HepG2 (cell line): Measurements from ENCODE around the gene IQGAP2. TPM values are rescaled to one million over a fixed set of nuclear protein-coding genes. Genes with fewer than 3 reads are reported as not detected.

Source experiments
- ATAC-seq: fragments of 200-7000 bp; cut with Tn5 transposase; 3 replicates; pipeline ENCODE4 v1.9.1; 2020; ENCODE audit warnings: mild to moderate bottlenecking, moderate library complexity
- BruUV-seq: library from RNA; stranded (reverse); fragments of 400-500 nt; replicated peaks from 2 replicates; lab custom pipeline; 2021; lab: Mats Ljungman, UMichigan
- CTCF ChIA-PET: fragments of 300-600 bp; formaldehyde crosslinking; extraction: SDS; loops from one replicate; lab custom pipeline; 2021; ENCODE audit warnings: low total read pairs, inconsistent platforms, low intra/inter-chr PET ratio; lab: Yijun Ruan, JAX
- POLR2A ChIA-PET: fragments of 350-600 bp; sonication (Branson Sonifier 250); formaldehyde crosslinking; loops from one replicate; lab custom pipeline; 2020; ENCODE audit warnings: antibody characterized with exemption, inconsistent platforms; lab: Yijun Ruan, JAX
- DNase-seq: peaks from one replicate; pipeline ENCODE4 v3.0.0-alpha.2; 2015; ENCODE audit warnings: low spot score
- FAIRE-seq: peaks from 3 replicates; lab custom pipeline; 2011; peaks lifted over from hg19 to GRCh38; lab: Jason Lieb, UNC
- H2AFZ ChIP-seq: one replicate; pipeline ENCODE4 v1.6.1; 2011; ENCODE audit warnings: low read length, inconsistent platforms
- H3K27ac ChIP-seq: fragments of 300-600 bp; 3 replicates; pipeline ENCODE4 v1.8.0; 2011; ENCODE audit warnings: mixed run types, mild to moderate bottlenecking, mixed read lengths, low read length, inconsistent platforms; ENCODE audit not compliant: insufficient read depth; ENCODE audit errors: extremely low read length
- H3K27me3 ChIP-seq, 2 experiments: fragments of 200-600 bp in 1 of 2; 2 replicates in 1 of 2; 3 replicates in 1 of 2; pipeline versions ENCODE4 v1.6.0 to v1.8.0; 2011; ENCODE audit warnings: low read length in 2 of 2, mild to moderate bottlenecking in 2 of 2, moderate library complexity in 2 of 2, inconsistent platforms in 1 of 2; ENCODE audit not compliant: insufficient read depth in 2 of 2, control insufficient read depth in 1 of 2
- H3K36me3 ChIP-seq, 2 experiments: fragments of 200-600 bp in 1 of 2; replicated peaks in 1 of 2; 2 replicates in 1 of 2; 3 replicates in 1 of 2; pipeline versions ENCODE4 v1.5.1 to v1.8.0; 2011; ENCODE audit warnings: low read length in 2 of 2, inconsistent platforms in 1 of 2; ENCODE audit not compliant: insufficient read depth in 2 of 2, control insufficient read depth in 1 of 2
- H3K4me1 ChIP-seq: 2 replicates; pipeline ENCODE4 v1.5.1; 2012; ENCODE audit warnings: low read length, inconsistent platforms; ENCODE audit not compliant: insufficient read depth
- H3K4me2 ChIP-seq: 2 replicates; pipeline ENCODE4 v1.6.0; 2011; ENCODE audit warnings: low read depth, low read length, inconsistent platforms
- H3K4me3 ChIP-seq, 3 experiments: fragments of 200-600 bp in 1 of 3; sonication (generic), shearing (Covaris generic) in 1 of 3; replicated peaks in 1 of 3; 2 replicates each; pipeline ENCODE4 v1.5.1; 2011 to 2016; ENCODE audit warnings: low read length in 3 of 3, inconsistent platforms in 2 of 3, low read depth in 2 of 3, mild to moderate bottlenecking in 2 of 3, control low read depth in 1 of 3, mixed read lengths in 1 of 3; ENCODE audit not compliant: insufficient read depth in 1 of 3
- H3K79me2 ChIP-seq: one replicate; pipeline ENCODE4 v1.6.1; 2011; ENCODE audit warnings: low read length, inconsistent platforms; ENCODE audit not compliant: insufficient read depth
- H3K9ac ChIP-seq: 2 replicates; pipeline ENCODE4 v1.6.0; 2011; ENCODE audit warnings: mild to moderate bottlenecking, low read depth, low read length, inconsistent platforms; ENCODE audit not compliant: insufficient read depth
- H3K9me3 ChIP-seq: 2 replicates; pipeline ENCODE4 v1.5.1; 2012; ENCODE audit warnings: mild to moderate bottlenecking, low read length
- H4K20me1 ChIP-seq: 2 replicates; pipeline ENCODE4 v1.6.0; 2011; ENCODE audit warnings: inconsistent platforms, mild to moderate bottlenecking, low read length, moderate library complexity; ENCODE audit not compliant: insufficient read depth
- ARHGAP35 ChIP-seq: sonication (generic); formaldehyde crosslinking; IDR thresholded peaks from 2 replicates; pipeline ENCODE4 v1.9.0; 2022; ENCODE audit warnings: mild to moderate bottlenecking, inconsistent platforms, moderate library complexity, missing genetic modification reagents, borderline replicate concordance
- FOSL1 ChIP-seq: sonication (generic); formaldehyde crosslinking; IDR thresholded peaks from 2 replicates; pipeline ENCODE4 v1.9.0; 2021; ENCODE audit warnings: missing genetic modification reagents, borderline replicate concordance
- FOXP1 ChIP-seq, 2 experiments: fragments of 450-650 bp in 1 of 2; IDR thresholded peaks; 2 replicates each; pipeline ENCODE4 v1.6.1; 2017 to 2018; ENCODE audit warnings: antibody characterized with exemption in 1 of 2
- HES4 ChIP-seq: sonication (generic); formaldehyde crosslinking; IDR thresholded peaks from 2 replicates; pipeline ENCODE4 v1.9.0; 2021; ENCODE audit warnings: mild to moderate bottlenecking, missing genetic modification reagents, borderline replicate concordance
- HMGXB3 ChIP-seq: sonication (generic); formaldehyde crosslinking; IDR thresholded peaks from 2 replicates; pipeline ENCODE4 v1.4.0; 2020; ENCODE audit warnings: missing genetic modification reagents, borderline replicate concordance
- HNF1A ChIP-seq, 2 experiments: sonication (generic) in 1 of 2; formaldehyde crosslinking in 1 of 2; IDR thresholded peaks; 2 replicates each; pipeline versions ENCODE4 v1.4.0 to v1.6.1; 2016 to 2020; ENCODE audit warnings: borderline replicate concordance in 1 of 2, low read depth in 1 of 2, mild to moderate bottlenecking in 1 of 2, missing genetic modification reagents in 1 of 2
- KDM2A ChIP-seq: sonication (generic); formaldehyde crosslinking; IDR thresholded peaks from 2 replicates; pipeline ENCODE4 v1.4.0; 2020; ENCODE audit warnings: low read depth, missing genetic modification reagents, borderline replicate concordance
- ZMAT3 ChIP-seq: sonication (generic); formaldehyde crosslinking; conservative IDR thresholded peaks from 2 replicates; pipeline ENCODE4 v1.7.0; 2021; ENCODE audit warnings: missing genetic modification reagents
- ZNF629 ChIP-seq: sonication (generic); formaldehyde crosslinking; conservative IDR thresholded peaks from 2 replicates; pipeline ENCODE4 v1.5.0; 2020; ENCODE audit warnings: missing genetic modification reagents
- ZNF660 ChIP-seq: sonication (generic); formaldehyde crosslinking; IDR thresholded peaks from 2 replicates; pipeline ENCODE4 v1.5.1; 2020; ENCODE audit warnings: mild to moderate bottlenecking, low read depth, missing genetic modification reagents, borderline replicate concordance
- ZSCAN20 ChIP-seq: sonication (generic); formaldehyde crosslinking; IDR thresholded peaks from 2 replicates; pipeline ENCODE4 v1.4.0; 2020; ENCODE audit warnings: missing genetic modification reagents, mild to moderate bottlenecking, borderline replicate concordance
- WGBS: methylation state at CpG from one replicate; pipeline ENCODE4 v1.1.6; 2017; ENCODE audit warnings: low lambda C conversion rate; 5-methylcytosine and 5-hydroxymethylcytosine counted together
- in situ Hi-C: cut with HindIII; loops from 2 replicates; pipeline ENCODE4 v1.10.0; 2017; ENCODE audit warnings: low pct_unique_long_range_greater_than_20kb; ENCODE audit not compliant: extremely low pct_ligation_motif_present
- intact Hi-C: fragments of 100-400 bp; cut with micrococcal nuclease; formaldehyde crosslinking; loops from one replicate; pipeline ENCODE4 v1.10.0; 2022; ENCODE audit not compliant: unreplicated experiment
- polyA plus RNA-seq, 8 experiments: library from polyadenylated mRNA; depleted of rRNA in 3 of 8; stranded (reverse) in 7 of 8; unstranded in 1 of 8; fragments of >200 nt; fragmentation: Illumina TruSeq in 4 of 8; extraction: Trizol in 4 of 8; gene quantifications; 2 replicates each; pipeline versions ENCODE4 v1.2.1 to v1.2.3, GENCODE V29; 2011 to 2016; ENCODE audit warnings: low read depth in 4 of 8, missing spikeins in 1 of 8, mixed read lengths in 1 of 8; ENCODE audit not compliant: insufficient read depth in 1 of 8
- total RNA-seq, 5 experiments: library from RNA; depleted of rRNA; stranded (reverse); fragments of >200 nt; fragmentation: Illumina TruSeq; extraction: Trizol; gene quantifications; 2 replicates each; pipeline ENCODE4 v1.2.3, GENCODE V29; 2016; ENCODE audit warnings: low read depth in 1 of 5

The IQGAP2 gene
- total and polyA plus RNA-seq, 2 of the 13 experiments (the other 11 are each of a cell fraction or from before 2014, with no cell fraction given), result 35.2 to 83.3 TPM

- TF ChIP-seq FOXP1 (IDR thresholded peaks at IDR 0.05), result no peak
- no peak for TF ChIP-seq FOXP1 (CRISPR knock-in tag; IDR thresholded peaks at IDR 0.05)
- no peak for TF ChIP-seq KDM2A (CRISPR knock-in tag)
- TF ChIP-seq ZSCAN20 (CRISPR knock-in tag), result no peak
- no peak for TF ChIP-seq ARHGAP35
- TF ChIP-seq, all 625 proteins: peak for 0
Measured at GRCh38 chr5:76497065-76497460, 94.0 kb downstream of the IQGAP2 start (continued).

GRCh38 chr5:76497986-76498717 is 95.1 kb downstream of the IQGAP2 start:
- H3K27me3 ChIP-seq, result no peaks in the 10 kb centered on the region
- H3K79me2 ChIP-seq, result peaks cover 28% of the 10 kb centered on the region
- H3K4me3 ChIP-seq, result no peak overlapping the region
- ATAC-seq (no peak), DNase-seq (no peak), FAIRE-seq (no peak)
- no peaks in the 10 kb centered on the region; the same call in 1 of the 2 replicates for H4K20me1 ChIP-seq
- intact Hi-C loops, result loop anchor here (1.0 kb wide), 1 partner anchor 24 kb away; no protein-coding TSS in a partner anchor
- TF ChIP-seq ZNF629 (0 out of 2 replicates have a peak, but pooled peaks have one; percentile 43), HNF1A (IDR thresholded peaks at IDR 0.05; ENCODE audit: low read depth) (no peak), HNF1A (CRISPR knock-in tag; IDR thresholded peaks at IDR 0.05; ENCODE audit: borderline replicate concordance) (no peak), ZNF660 (no peak), HMGXB3 (no peak), ZMAT3 (CRISPR knock-in tag) (no peak), HES4 (no peak), FOSL1 (CRISPR knock-in tag) (no peak)
- in situ Hi-C loops, result no loop called here
- POLR2A ChIA-PET, result no interaction called here
- no peak overlapping the region for H2AFZ ChIP-seq
- no peak overlapping the region for H3K9ac ChIP-seq
- H3K4me2 ChIP-seq, result no peak overlapping the region
- CTCF ChIA-PET, result no interaction called here
- H3K4me1 ChIP-seq, result peaks cover 29% of the 10 kb centered on the region
- no peak overlapping the region for H3K27ac ChIP-seq
- 0 out of 5 replicates have a peak, but pooled peaks cover 0 to 7% of the 10 kb centered on the region in 2 experiments for H3K36me3 ChIP-seq
- H3K9me3 ChIP-seq, result no peaks in the 10 kb centered on the region
- no TSS peak for BruUV-seq
- WGBS, result 92% methylated on average over 4 of the region's 4 CpGs
